NCI-H2196 (cell line): ENCODE data around the gene OPTN.
"Not testable (repeated sequence)": the region's sequence is repeated elsewhere in the genome, so short reads cannot be mapped to it uniquely, and the experiment has no call there.

Experiments
- DNase-seq: peaks from one replicate; lab custom pipeline; 2025; ENCODE audit not compliant: unreplicated experiment; lab: John Stamatoyannopoulos, UW

OPTN gene

GRCh38 chr10:13099666-13100348, at the start of gene OPTN:
OPTN (plus strand) TSS chr10:13100163; CDS start chr10:13109123, 8,960 bp downstream.
- peak; percentile 46 for DNase-seq

- DNase-seq = no peak
These were observed 48.8 kb upstream of the OPTN start for GRCh38 chr10:13051126-13051694.

- not testable (repeated sequence) for DNase-seq
These were observed 46.8 kb upstream of the OPTN start for GRCh38 chr10:13053208-13053607.

GRCh38 chr10:13053794-13054462, 46.0 kb upstream of the OPTN start:
- peak; percentile 12 for DNase-seq

GRCh38 chr10:13054844-13055243, 45.1 kb upstream of the OPTN start:
- DNase-seq = no peak

- DNase-seq = no peak
These were observed 43.4 kb upstream of the OPTN start for GRCh38 chr10:13056456-13057077.

GRCh38 chr10:13062803-13063202, 37.2 kb upstream of the OPTN start:
- no peak for DNase-seq

- DNase-seq = no peak
These were observed 33.4 kb upstream of the OPTN start for GRCh38 chr10:13066527-13066926.

- DNase-seq = no peak
These were observed 32.5 kb upstream of the OPTN start for GRCh38 chr10:13067431-13067830.

- no peak for DNase-seq
These were observed 31.9 kb upstream of the OPTN start for GRCh38 chr10:13068071-13068470.

- no peak for DNase-seq
These were observed 31.5 kb upstream of the OPTN start for GRCh38 chr10:13068484-13068883.

GRCh38 chr10:13072339-13072738, 27.6 kb upstream of the OPTN start:
- DNase-seq = no peak

GRCh38 chr10:13074563-13075451, 25.2 kb upstream of the OPTN start:
- peak; percentile 52 for DNase-seq

- no peak for DNase-seq
These were observed 20.8 kb upstream of the OPTN start for GRCh38 chr10:13078912-13079775.

GRCh38 chr10:13079776-13080050, 20.2 kb upstream of the OPTN start:
- no peak for DNase-seq

- no peak for DNase-seq
These were observed 19.3 kb upstream of the OPTN start for GRCh38 chr10:13080643-13081042.

- not testable (repeated sequence) for DNase-seq
These were observed 16.3 kb upstream of the OPTN start for GRCh38 chr10:13083700-13084099.

GRCh38 chr10:13086056-13086455, 13.9 kb upstream of the OPTN start:
- no peak for DNase-seq

- no peak for DNase-seq
These were observed 12.4 kb upstream of the OPTN start for GRCh38 chr10:13087601-13087985.

GRCh38 chr10:13087986-13088618, 11.9 kb upstream of the OPTN start:
- no peak for DNase-seq
